ENCODE results near the gene ETV1.

ETV1 gene

DNA sequence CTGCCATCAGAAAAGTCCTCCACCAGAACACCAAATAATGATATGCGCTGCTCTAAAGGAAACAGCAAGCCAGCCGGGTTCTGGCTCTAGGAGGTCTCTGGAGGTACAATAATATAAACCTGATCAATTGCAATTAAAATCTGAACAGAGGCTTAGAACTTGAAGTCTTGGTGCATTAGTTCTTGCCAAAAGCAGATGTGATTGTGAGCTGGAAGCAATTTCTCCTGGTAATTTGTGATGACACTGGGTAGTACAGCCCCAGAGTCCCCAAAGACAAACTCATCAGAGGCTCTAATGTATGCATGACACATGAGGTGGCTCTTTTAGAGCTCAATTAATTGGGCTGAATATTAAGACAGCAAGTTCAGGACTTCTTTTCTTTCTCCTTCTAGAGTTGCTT lies 3.3 kb downstream of the ETV1 start:
- DNase-seq = no peak

DNA sequence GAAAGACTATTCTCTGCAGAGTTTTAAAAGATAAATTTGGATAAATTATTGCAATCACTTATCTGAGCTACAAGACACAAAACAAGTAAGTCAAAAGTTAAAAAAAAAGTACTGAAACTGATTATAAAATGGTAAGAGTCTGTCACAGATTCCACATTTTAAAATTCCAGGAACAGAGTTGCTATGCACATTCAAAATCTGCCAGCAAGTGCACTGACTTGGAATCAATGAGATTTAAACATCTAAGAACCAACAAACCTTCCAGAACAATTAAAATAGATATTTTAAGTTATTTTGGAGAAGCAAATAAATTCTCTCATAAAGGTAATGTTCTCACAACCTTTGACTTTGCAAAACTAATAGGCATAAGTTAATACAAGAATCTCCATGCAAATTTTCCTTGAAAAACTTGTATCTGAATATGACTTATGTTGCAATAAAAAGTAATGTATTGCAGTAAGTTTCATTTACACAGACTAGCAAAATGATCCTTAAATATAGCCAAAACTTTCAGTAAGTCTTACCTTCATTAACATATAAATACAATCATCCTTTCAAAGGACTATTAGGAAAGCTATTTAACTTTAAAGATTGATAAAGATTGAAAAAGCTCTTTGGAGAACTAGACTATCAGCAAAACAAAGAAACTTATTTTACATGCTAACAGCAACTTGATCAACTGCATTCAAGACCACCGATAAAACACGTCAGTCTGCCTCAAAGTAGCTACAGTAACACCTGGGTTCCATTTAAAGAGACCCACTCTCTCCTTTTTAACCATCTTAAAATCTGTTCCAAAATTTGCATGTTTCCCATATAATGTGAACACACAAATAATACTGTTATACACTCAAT lies 4.4 kb downstream of the ETV1 start:
- no peak for DNase-seq

DNA sequence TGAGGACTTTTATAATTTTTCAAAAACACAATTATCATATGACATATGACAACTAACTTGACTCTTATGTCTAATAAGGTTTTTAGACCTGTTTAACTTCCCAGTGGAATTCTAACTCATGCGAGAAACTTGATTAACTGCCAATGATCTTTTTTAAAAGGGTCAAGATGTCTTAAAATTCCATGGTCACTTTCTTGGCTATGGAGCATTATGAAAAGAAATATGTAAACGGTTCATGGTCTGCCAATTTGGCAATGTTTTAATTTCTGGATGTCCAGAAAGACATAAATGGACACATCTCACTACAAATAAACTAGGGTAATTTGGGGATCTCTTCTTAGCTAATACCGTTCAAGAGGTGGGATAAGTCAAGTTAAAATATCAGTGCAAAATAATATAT lies 5.4 kb downstream of the ETV1 start:
- no peak for DNase-seq

DNA sequence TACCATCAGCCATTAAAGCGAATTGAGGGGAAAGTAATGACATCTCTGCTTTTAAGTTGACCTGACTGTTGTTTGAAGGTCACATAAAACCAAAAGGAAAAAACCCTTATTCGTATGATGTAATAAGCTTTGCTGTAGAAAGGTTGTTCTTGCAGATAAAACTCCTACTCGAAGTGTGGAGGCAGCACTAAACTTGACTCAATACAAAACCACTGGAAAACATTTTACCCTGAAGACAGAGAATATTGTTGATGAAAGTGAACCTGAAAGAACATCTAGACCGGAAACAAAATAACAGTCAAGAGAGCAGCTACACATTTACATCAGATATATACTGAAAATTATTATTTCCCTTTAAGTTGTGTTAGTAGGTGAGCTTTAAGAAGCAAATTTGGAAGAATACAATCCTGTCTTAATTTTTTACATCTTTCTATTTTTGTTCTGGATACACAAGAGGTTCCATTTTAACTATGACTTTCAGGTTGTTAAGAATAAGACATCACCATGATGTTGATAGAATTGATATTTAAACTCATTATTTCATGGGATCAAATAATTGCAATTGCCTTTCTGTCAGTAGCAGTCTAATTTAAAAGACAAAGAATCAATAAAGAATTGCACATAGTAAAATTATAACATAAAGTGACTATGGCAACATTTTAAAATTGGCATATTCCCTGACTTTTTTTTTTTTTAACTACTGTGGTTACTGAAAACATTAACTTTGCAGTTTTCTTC lies 6.4 kb downstream of the ETV1 start:
- no peak for DNase-seq

DNA sequence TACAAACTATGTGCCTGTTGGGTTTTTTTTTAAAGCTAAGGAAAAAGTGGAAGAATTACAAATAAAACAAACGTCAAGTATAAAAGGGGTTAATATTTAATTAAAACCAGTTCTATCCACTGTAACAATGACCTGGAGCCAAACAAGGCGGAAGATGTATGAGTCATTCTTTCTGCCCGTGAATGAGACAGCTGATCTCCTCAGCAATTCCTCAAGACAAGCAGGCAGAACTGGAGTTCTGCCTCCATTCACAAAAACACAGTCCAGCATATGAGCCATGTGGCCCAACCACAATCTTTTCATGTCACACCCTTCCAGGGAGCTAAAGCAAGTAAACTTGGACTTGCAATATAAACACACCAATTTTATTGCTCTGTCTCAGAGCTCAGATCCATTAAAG lies 8.4 kb downstream of the ETV1 start:
- no peak for DNase-seq

DNA sequence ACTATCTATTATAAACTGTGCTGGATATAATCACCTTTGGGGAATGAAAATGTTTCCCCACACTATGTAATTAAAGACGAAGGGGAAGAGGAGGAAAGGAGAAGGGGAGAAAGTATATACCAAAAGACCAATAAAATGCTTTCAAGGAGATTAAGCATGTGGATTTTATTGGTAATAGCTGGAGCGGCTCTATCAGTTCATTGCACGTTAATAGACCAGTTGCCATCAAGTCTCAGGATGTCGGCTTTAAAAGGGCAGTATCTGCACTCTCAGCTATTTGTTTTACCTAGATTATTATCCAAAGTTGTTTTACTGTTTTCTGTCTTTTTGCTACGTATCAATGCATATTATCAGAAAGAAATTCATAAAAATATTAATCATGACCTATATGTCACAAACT lies 9.0 kb downstream of the ETV1 start:
- DNase-seq = no peak

DNA sequence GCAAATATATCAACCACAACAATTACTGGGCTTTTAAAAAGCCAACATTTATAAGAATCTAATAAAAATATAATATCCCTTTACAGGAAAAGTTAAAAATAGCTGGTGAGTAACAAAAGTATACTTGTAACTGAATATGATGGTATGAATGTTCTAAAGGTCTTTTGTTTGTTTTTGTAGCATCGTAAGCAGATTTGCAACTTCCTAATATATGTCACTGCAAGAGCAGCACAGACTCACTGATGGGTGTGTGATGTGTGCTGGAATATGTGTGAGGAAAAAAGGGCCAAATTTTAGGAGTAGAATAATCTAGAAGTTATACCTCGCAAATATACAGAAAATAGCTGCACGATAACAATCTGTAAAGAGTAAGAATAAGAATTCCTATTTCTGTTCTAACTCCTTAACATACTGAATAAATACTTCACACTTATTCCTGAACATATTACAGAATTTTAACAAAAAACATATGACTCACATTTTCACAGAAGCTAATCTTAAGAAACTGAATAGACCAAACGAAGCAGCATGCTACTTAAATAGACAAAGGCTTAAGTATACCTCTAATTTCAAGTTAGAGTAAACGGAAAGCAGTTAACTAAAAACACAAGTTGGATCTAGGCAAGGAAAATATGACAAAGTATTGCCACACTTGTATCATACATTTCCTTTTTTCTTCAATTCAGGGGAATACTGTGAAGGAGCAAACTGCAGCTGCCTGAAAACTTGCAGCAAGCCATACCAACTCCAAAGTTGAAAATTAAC lies 9.6 kb downstream of the ETV1 start:
- DNase-seq = no peak

DNA sequence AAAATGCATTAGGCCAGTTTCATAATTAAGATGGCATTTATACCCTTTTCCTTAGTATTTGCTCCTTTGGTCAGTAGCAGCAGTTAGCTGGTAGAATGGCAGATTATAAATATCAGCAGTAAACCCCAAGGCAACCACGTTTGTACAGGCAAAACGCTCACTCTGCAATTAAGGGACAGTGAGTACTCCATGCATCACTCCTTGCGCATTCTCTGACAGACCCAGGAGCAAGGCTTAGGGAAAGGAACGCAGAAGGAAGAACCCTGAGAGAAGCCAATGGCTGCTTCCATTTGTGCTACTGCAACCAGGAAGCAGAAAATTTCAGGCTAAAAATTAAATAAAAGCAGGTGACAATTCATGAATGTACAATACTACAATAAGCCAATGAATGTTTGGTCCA lies 12.9 kb downstream of the ETV1 start:
- DNase-seq = no peak

DNA sequence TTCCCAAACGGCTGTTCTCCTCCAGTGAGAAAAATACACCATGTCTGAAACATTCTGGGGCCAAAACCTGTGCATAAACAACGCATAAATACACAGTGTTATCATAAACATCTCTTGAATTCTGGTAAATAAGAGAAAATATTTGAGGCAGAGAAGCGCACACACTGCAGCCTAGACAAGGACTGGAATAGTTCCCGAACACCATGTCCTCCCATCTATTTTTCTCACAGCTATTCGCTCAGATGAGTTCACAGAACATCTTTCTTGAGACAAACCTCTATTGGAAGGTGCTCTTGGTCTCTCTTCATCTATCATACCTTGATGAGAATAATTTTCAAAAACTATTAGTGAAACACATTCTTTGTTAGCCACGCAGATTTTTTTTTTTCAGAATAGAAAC lies 24.4 kb downstream of the ETV1 start:
- no peak for DNase-seq

DNA sequence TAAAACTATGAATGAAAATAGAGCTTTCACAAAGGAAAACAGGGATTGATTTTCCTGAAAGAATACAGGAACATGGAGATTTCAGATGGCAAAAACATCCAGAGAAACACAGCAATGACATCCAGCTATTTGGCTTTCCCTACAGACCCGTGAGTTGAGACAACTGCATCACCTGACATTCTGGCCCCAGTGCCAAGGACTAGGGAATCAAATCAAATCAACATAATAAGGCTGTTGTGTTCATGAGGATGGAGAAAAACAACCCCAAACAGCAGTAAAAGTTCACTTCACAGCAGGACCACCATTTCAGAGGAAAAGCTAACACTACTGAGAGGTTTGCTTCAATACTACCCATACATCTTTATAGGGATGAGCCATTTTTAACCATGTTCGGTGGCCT lies 25.5 kb downstream of the ETV1 start:
- DNase-seq = no peak

DNA sequence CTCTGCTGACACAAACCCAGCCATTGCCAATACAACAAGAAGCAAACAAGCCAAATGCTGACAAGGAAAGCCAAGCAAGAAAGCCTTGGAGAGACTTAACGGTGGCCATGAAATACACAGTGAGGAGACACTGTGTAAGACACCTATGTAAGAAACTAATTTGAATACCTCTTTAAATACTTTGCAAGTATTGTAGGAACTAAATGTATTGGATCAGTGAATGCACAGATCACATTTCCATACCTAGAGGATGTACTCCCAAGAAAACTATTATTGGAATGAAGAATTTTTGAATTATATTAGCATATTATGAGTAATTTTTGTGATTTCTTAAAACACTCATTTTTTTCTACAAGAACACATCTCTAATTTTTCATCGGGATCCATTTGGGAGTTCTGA lies 34.0 kb downstream of the ETV1 start:
- DNase-seq = no peak

DNA sequence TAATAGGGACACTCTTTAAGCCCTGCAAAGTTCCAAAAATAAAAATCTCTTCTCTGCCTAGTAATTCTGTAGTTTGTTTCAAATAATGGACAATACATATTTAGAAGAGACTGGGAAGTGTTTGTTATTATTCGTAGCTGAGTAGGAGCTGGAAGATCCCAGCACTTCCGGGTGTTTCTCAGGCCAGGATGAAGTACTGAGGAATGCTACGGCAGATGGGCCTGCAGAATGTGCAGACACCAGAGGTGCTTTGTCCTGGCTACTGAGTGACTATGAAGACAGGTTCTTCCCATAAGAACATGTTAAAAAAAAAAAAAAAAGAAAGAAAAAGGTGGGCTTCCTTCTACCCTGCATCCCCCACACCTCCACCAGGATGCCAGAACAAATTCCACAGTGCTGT lies 36.1 kb downstream of the ETV1 start:
- no peak for DNase-seq

DNA sequence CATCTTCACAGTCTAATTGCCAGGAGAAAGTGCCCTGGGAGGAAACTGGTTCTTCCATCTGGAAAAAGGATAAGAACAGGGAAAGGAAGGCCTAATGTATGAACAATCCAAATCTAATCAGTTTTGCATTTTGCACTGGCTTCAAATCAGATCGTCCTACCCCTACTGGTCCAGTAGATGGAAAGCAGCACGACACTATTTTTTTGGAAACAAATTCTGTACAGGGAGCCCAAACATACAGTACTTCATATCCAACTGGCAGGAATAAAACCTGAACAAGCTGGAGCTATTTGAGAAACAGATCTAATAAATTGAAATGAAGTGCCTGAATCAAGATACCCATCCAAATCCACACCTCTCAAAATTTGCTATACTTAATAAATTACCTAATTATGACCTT lies 36.5 kb downstream of the ETV1 start:
- no peak for DNase-seq

DNA sequence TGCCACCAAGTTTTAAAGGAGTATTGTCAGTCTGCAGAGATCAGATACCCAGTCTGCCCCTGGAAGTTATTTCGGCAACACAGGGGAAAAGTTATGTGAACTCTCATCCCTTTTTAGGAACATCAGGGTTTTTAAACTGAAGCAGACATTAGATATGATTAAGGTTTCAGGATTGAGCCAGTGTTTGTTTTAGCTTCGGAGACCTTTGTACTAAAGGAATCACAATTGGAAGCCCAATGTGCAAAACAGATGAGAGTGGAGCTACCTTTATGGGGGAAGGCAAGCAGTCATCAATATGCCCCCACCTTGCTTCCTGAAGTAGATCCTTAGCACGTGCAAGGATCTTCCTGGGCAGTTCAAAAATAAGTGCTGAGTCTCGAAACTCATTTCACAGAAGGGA lies 39.5 kb downstream of the ETV1 start:
- peak in 1 of 2 experiments; percentile 27 for DNase-seq

DNA sequence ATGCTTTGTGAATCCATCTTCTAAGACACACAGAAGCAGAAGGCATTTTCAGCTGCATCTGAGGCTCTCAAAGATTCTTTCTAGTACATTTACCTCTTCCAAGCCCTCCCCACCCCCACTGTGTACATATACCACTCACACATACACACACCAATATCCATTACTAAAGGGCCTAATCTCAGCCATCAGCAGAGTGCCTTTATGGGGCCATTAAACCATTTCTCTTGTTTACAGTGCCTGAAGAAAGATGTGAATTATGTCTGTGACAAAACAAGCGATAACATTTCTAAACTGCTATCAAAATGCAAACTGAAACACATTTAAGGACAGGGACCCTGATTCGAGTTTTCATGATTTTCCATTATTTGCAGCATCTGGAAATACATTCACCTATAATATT lies 40.0 kb downstream of the ETV1 start:
- peak; percentile 67 to 81 for DNase-seq

DNA sequence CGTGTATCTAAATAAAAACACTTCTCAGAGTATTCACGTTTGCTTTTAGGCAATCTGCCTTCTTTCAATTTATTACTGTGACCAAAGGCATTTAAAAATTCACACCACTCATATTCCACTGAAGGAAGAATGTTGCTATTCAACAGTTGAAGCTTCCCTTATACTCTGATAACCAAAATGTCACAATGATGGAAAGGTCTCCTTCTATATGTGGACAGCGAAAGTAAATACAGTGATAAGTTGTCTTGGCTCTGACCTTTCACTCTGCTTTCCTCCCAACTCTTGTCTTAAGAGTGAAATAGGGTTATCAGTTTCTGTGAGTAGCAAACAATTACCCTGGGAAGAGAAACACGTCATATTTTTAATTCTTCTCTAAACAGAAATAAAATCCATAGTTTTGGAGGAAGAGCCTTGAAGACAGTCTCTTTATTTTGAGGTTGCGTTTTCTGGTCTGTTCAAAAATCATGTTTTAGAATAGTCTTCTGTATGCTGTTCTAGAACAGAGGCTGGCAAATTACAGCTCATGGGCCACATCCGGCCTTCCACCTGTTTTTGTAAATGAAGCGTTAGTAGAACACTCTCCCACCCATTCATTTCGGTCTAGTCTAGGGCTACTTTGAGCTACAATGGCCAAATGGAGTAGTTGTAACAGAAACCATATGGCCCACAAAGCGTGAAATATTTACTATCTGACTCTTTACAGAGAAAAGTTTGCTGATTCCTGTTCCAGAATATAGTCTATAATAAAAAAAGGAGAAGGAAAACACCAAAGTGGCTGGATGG lies 41.3 kb downstream of the ETV1 start:
- peak in 1 of 2 experiments; percentile 22 for DNase-seq

DNA sequence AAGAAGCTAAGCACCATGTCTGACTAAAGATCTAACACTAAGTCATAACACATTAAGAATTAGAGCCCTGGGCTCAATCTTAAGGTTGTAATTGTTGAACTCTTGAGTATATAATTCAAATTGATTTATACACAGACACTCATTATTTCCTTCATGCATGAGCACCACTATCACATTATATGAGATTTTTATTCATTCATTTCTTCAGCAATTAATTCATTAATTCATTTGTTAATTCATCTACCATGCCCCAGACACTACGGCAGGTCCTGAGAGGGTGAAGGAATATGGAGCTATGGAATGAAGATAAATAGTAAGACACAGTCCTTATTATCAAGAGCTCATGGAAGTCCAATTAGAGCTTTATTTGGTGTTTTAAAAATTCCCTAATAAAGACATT lies 41.9 kb downstream of the ETV1 start:
- DNase-seq = no peak

DNA sequence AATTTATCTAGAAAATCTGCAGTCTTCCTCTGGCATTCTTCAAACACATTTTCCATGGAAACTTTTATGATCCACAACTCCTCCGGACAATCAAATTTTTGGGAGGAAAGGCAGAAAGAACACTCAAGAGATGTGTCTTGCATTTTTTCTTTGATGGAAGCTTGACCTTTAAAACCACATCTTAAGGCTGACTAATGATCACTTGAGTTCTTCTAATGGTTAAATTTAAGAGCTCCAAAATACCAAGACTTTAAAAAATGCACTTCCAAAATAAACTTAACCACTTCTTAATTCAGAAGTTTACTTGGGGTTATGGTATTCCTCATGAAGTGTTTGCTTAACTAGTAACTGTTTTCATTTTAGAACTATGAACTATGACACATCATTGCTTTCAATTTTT lies 43.3 kb downstream of the ETV1 start:
- DNase-seq = no peak

DNA sequence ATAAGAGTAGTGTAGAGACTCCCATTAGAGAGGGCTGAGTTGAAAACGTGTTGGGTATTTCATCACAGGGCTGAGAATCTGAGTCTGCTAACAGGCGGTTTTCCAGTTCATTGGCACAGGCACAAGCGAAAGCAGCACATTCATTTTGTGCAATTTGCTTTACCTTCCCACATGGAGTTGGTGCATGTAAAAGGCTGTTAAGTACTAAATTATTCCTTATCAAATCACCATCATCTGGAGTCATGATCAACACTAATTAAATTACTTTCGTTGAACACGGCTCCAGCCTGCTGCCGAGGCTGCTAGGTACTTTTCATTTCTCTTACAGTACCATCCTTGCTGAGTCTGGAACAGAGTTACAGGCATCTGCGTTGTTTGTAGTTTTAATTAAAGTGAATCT lies 43.8 kb downstream of the ETV1 start:
- DNase-seq = no peak

DNA sequence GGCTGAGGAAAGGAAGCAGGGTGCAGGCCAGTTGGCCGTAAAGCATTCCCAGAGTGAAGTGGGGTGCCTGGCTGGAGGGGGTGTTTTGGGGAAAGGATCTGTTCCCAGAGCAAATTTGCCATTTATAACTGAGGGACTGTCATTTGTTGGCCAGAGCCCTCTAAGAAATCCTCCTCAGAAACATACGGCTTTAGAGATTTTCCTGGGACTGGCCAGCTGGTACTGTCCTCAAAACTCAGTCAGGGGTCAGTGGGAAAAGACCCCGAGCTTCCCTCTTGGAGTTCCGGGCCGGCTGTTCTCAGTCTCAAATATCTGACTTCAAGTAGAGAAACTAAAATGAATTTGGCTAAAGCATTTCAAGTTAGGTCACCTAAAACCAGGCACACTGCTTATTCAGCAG lies 55.9 kb downstream of the ETV1 start:
- no peak for DNase-seq

DNA sequence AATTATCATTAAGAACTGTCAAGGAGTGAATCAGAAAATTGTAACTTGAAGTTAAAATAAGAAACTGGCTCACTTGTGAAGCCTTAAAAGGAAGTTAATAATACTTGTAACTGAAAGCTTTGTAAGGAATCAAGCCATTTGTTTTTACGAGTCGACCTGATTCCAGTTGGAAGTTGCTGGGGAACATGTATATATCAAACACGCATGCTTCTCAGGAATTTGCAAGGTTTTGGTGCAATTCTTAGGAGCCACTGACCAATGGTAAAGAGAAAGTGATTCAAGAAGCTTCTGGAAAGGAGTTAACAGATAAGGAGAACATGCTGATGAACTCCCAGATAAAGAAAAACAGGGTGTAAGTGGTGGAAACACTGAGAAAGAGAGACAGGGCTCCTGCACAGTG lies 56.4 kb downstream of the ETV1 start:
- DNase-seq = no peak

DNA sequence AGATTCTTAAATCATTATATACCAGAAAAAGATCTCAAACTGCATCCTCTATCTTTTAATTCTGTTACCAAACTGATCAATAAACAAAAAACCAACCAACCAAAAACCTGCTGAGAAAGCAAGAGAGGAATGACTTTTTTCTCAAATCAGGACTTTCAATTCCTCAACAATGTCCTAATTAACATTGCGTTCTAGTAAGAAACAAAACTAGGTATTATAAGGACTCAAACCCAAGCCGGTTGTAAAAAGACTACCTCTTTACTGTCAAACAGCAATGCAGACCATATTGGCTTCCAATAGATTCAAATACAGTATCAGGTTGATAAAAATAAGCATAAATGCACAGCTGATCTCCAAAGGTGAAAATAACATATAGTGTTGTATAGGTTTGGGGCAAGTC lies 57.3 kb downstream of the ETV1 start:
- DNase-seq = no peak

DNA sequence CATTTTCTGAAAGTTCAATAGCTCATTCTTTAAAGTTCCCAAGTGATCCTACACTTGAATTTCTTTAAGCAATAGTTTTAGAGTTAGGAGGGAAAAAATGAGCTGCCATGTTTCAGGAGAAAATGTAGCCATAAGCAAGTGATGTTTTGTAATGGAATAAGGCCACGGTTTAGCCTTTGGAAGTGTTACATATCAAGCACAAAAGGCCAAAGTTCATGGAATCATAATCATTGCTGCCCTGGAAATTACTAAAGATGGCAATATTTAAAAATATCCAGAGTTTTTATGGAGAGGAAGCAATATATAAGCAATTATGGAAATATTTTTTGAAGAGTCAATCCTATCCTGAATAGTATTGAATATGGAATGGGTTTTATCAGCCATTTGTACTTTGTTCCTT lies 68.4 kb downstream of the ETV1 start:
- no peak for DNase-seq

All from NCI-H187 (cell line).